ENCODE results near the gene ETFDH. TPM values are rescaled to one million over a fixed set of nuclear protein-coding genes. Genes with fewer than 3 reads are reported as not detected.

Gene ETFDH
- polyA plus RNA-seq, 1 experiment = 35.2 TPM

GRCh38 chr4:158678767-158679166 is 6.7 kb downstream of the ETFDH start:
- Histone ChIP-seq H3K27ac (ENCODE audit: low read depth, low read length) (no peak overlapping the region), H3K27me3 (ENCODE audit: control insufficient read depth, insufficient read depth, low read length) (no peaks in the 10 kb centered on the region), H3K4me3 (ENCODE audit: low read depth, low read length) (no peak overlapping the region), H3K9me3 (ENCODE audit: control insufficient read depth, insufficient read depth, low read length) (no peaks in the 10 kb centered on the region)
- ChIA-PET POLR2A (no interaction called here), CTCF (interaction anchor here (0.6 kb wide), 1 partner anchor 11 kb away, joined by 4 read pairs; no protein-coding TSS in a partner anchor)
- no peak for DNase-seq (ENCODE audit: low read depth, low spot score)
- TF ChIP-seq CTCF (IDR thresholded peaks at IDR 0.05; ENCODE audit: low read depth, low read length) = no peak

- ChIA-PET POLR2A (no interaction called here), CTCF (interaction anchor here (1.4 kb wide), 1 partner anchor 56 kb away, joined by 3 read pairs; no protein-coding TSS in a partner anchor)
- no peak overlapping the region for H3K4me3 ChIP-seq (ENCODE audit: low read depth, low read length)
- DNase-seq (ENCODE audit: low read depth, low spot score) = no peak
- TF ChIP-seq CTCF (IDR thresholded peaks at IDR 0.05; ENCODE audit: low read depth, low read length) = no peak
- no peak overlapping the region for H3K27ac ChIP-seq (ENCODE audit: low read depth, low read length)
- H3K9me3 ChIP-seq (ENCODE audit: control insufficient read depth, insufficient read depth, low read length) = no peaks in the 10 kb centered on the region
- H3K27me3 ChIP-seq (ENCODE audit: control insufficient read depth, insufficient read depth, low read length) = no peaks in the 10 kb centered on the region
These were observed 9.5 kb downstream of the ETFDH start for GRCh38 chr4:158681629-158682028.

- Histone ChIP-seq H3K27ac (ENCODE audit: low read depth, low read length) (no peak overlapping the region), H3K27me3 (ENCODE audit: control insufficient read depth, insufficient read depth, low read length) (no peaks in the 10 kb centered on the region), H3K9me3 (ENCODE audit: control insufficient read depth, insufficient read depth, low read length) (no peaks in the 10 kb centered on the region), H3K4me3 (ENCODE audit: low read depth, low read length) (no peak overlapping the region)
- TF ChIP-seq CTCF (IDR thresholded peaks at IDR 0.05; ENCODE audit: low read depth, low read length) = no peak
- ChIA-PET CTCF (interaction anchor here (1.4 kb wide), 1 partner anchor 57 kb away, joined by 3 read pairs; no protein-coding TSS in a partner anchor), POLR2A (no interaction called here)
- no peak for DNase-seq (ENCODE audit: low read depth, low spot score)
These were observed 10.0 kb downstream of the ETFDH start for GRCh38 chr4:158682066-158682465.

GRCh38 chr4:158688813-158689212 is 16.7 kb downstream of the ETFDH start:
- no peak overlapping the region for H3K4me3 ChIP-seq (ENCODE audit: low read depth, low read length)

GRCh38 chr4:158704274-158704673 is 32.2 kb downstream of the ETFDH start:
- no peak for TF ChIP-seq CTCF (IDR thresholded peaks at IDR 0.05; ENCODE audit: low read depth, low read length)
- Histone ChIP-seq H3K27me3 (ENCODE audit: control insufficient read depth, insufficient read depth, low read length) (no peaks in the 10 kb centered on the region), H3K4me3 (ENCODE audit: low read depth, low read length) (no peak overlapping the region), H3K9me3 (ENCODE audit: control insufficient read depth, insufficient read depth, low read length) (no peaks in the 10 kb centered on the region), H3K27ac (ENCODE audit: low read depth, low read length) (no peak overlapping the region)
- CTCF ChIA-PET = no interaction called here
- no peak for DNase-seq (ENCODE audit: low read depth, low spot score)
- POLR2A ChIA-PET = no interaction called here

More at GRCh38 chr4:158688813-158689212, 16.7 kb downstream of the ETFDH start:
- POLR2A ChIA-PET = no interaction called here
- CTCF ChIA-PET = no interaction called here
- DNase-seq (ENCODE audit: low read depth, low spot score) = no peak
- no peak overlapping the region for H3K27ac ChIP-seq (ENCODE audit: low read depth, low read length)
- H3K9me3 ChIP-seq (ENCODE audit: control insufficient read depth, insufficient read depth, low read length) = no peaks in the 10 kb centered on the region
- no peak for TF ChIP-seq CTCF (IDR thresholded peaks at IDR 0.05; ENCODE audit: low read depth, low read length)
- H3K27me3 ChIP-seq (ENCODE audit: control insufficient read depth, insufficient read depth, low read length) = no peaks in the 10 kb centered on the region
